ENCODE results near the gene LLPH.

Gene LLPH

DNA sequence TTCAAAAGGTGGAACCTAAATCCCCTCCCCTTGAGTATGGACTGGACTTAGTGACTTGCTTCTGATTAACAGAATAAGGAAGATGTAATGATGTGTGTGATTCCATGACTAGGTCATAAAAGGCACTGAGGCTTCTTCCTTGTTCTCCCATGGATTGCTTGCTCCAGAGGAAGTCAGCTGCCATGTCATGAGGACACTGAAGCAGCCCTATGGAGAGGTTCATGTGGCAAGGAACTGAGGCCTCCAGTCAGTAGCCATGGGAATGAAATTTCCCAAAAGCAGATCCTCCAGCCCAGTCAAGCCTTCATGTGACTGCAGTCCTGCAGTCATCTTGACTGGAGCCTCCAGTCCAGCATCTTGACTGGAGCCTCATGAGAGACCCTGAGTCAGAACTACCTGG, 28.6 kb upstream of the LLPH start:
- H3K9me3 ChIP-seq (ENCODE audit: control insufficient read depth, insufficient read depth, low read depth, low read length): no peaks in the 10 kb centered on the region
- H3K4me1 ChIP-seq (ENCODE audit: control insufficient read depth, insufficient read depth, low read length): 0 out of 2 replicates have a peak, but pooled peaks cover 2% of the 10 kb centered on the region
- TF ChIP-seq ZNF202 (tag by site-specific recombination; IDR thresholded peaks at IDR 0.05; ENCODE audit: borderline replicate concordance): no peak
- TF ChIP-seq ZNF223 (tag by site-specific recombination; IDR thresholded peaks at IDR 0.05): no peak
- no peak for TF ChIP-seq AEBP2 (tag by site-specific recombination; IDR thresholded peaks at IDR 0.05; ENCODE audit: borderline replicate concordance)
- no peak for TF ChIP-seq ELK4 (IDR thresholded peaks at IDR 0.05; ENCODE audit: borderline replicate concordance, low read depth, low read length)
- TF ChIP-seq EGR2 (tag by site-specific recombination; IDR thresholded peaks at IDR 0.05; ENCODE audit: low read depth): no peak
- TF ChIP-seq REPIN1 (tag by site-specific recombination; IDR thresholded peaks at IDR 0.05; ENCODE audit: low read depth): no peak
- no peak for TF ChIP-seq YY1 (tag by site-specific recombination; IDR thresholded peaks at IDR 0.05)
- TF ChIP-seq ZNF654 (tag by site-specific recombination; IDR thresholded peaks at IDR 0.05; ENCODE audit: low read depth): no peak
- TF ChIP-seq ZNF423 (tag by site-specific recombination; IDR thresholded peaks at IDR 0.05): no peak
- no peak for TF ChIP-seq ZNF398 (tag by site-specific recombination; IDR thresholded peaks at IDR 0.05)
- TF ChIP-seq ZNF555 (tag by site-specific recombination; conservative IDR thresholded peaks at IDR 0.05): no peak
- no peak for TF ChIP-seq BCL11A (tag by site-specific recombination; IDR thresholded peaks at IDR 0.05; ENCODE audit: low read depth)
- TF ChIP-seq ZNF664 (tag by site-specific recombination; IDR thresholded peaks at IDR 0.05): no peak
- ChIA-PET POLR2A (interaction anchor here (1.0 kb wide), 1 partner anchor 10 kb away, joined by 7 read pairs; the partner anchor contains the start of gene TMBIM4), CTCF (no interaction called here)
- H3K36me3 ChIP-seq (ENCODE audit: control insufficient read depth in 2 of 2, insufficient read depth in 1 of 2, low read length in 2 of 2): peaks cover 0 to 6% of the 10 kb centered on the region in 2 experiments; a peak in 1 of 3 replicates
- H3K4me3 ChIP-seq (ENCODE audit: low read depth, low read length): no peak overlapping the region
- H3K27ac ChIP-seq (ENCODE audit: extremely low read depth, low read depth, low read length): no peak overlapping the region

- ChIA-PET POLR2A (interaction anchor here (1.4 kb wide), 1 partner anchor 13 kb away, joined by 4 read pairs; the partner anchor contains the start of gene TMBIM4), CTCF (interaction anchor here (0.9 kb wide), 1 partner anchor 11 kb away, joined by 3 read pairs; no protein-coding TSS in a partner anchor)
- TF ChIP-seq ZBTB1 (tag by site-specific recombination; IDR thresholded peaks at IDR 0.05) (no peak), ZNF623 (tag by site-specific recombination; IDR thresholded peaks at IDR 0.05) (peak; percentile 45)
- Histone ChIP-seq H3K4me1 (ENCODE audit: control insufficient read depth, insufficient read depth, low read length) (no peaks in the 10 kb centered on the region), H3K9me3 (ENCODE audit: control insufficient read depth, insufficient read depth, low read depth, low read length) (no peaks in the 10 kb centered on the region), H3K36me3 (ENCODE audit: control insufficient read depth in 2 of 2, insufficient read depth in 1 of 2, low read length in 2 of 2) (peaks cover 0 to 6% of the 10 kb centered on the region in 2 experiments; a peak in 1 of 3 replicates), H3K4me3 (ENCODE audit: low read depth, low read length) (no peak overlapping the region), H3K27ac (ENCODE audit: extremely low read depth, low read depth, low read length) (no peak overlapping the region)
Observed at GRCh38 chr12:66156654-66157053, 26.1 kb upstream of the LLPH start.

DNA sequence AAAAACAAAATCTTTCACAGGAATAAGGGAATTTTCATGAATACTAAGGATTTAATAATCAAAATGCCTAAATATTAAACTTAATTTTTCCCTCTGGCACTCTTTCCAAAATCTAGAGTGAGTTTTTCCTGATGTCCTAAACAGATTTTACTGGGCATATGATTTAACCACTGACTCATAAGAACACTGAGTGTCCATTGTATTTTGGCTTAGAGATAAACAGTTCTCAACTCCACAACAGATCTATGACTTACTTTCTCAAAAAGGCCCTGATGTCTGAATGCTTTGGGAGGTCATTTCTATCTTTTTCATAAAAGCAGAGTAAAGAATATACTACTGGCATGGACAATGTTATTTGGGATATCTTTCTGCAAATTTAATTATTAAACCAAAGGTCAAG, 24.2 kb upstream of the LLPH start:
- Histone ChIP-seq H3K4me1 (ENCODE audit: control insufficient read depth, insufficient read depth, low read length) (no peaks in the 10 kb centered on the region), H3K27ac (ENCODE audit: extremely low read depth, low read depth, low read length) (no peak overlapping the region), H3K4me3 (ENCODE audit: low read depth, low read length) (no peak overlapping the region), H3K36me3 (ENCODE audit: control insufficient read depth in 2 of 2, insufficient read depth in 1 of 2, low read length in 2 of 2) (peaks cover 0 to 2% of the 10 kb centered on the region in 2 experiments; a peak in 1 of 3 replicates), H3K9me3 (ENCODE audit: control insufficient read depth, insufficient read depth, low read depth, low read length) (no peaks in the 10 kb centered on the region)
- CTCF ChIA-PET: no interaction called here
- POLR2A ChIA-PET: no interaction called here
- no peak for TF ChIP-seq ZNF398 (tag by site-specific recombination; IDR thresholded peaks at IDR 0.05)
- no peak for TF ChIP-seq PRDM6 (tag by site-specific recombination; IDR thresholded peaks at IDR 0.05)
- no peak for TF ChIP-seq ZNF843 (tag by site-specific recombination; IDR thresholded peaks at IDR 0.05)
- TF ChIP-seq, protein P1, sequence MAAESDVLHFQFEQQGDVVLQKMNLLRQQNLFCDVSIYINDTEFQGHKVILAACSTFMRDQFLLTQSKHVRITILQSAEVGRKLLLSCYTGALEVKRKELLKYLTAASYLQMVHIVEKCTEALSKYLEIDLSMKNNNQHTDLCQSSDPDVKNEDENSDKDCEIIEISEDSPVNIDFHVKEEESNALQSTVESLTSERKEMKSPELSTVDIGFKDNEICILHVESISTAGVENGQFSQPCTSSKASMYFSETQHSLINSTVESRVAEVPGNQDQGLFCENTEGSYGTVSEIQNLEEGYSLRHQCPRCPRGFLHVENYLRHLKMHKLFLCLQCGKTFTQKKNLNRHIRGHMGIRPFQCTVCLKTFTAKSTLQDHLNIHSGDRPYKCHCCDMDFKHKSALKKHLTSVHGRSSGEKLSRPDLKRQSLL (tag by site-specific recombination; IDR thresholded peaks at IDR 0.05): no peak
- no peak for TF ChIP-seq ZNF585B (tag by site-specific recombination; IDR thresholded peaks at IDR 0.05)
- TF ChIP-seq ZNF549 (tag by site-specific recombination; IDR thresholded peaks at IDR 0.05): no peak
